K562 (cell line): Measurements from ENCODE around the gene EFCAB12. TPM values are rescaled to one million over a fixed set of nuclear protein-coding genes. Genes with fewer than 3 reads are reported as not detected.

Experiments
- KDM2B ChIP-seq: fragments of 250-450 bp; sonication (Bioruptor Pico); IDR thresholded peaks from 2 replicates; pipeline ENCODE4 v1.8.0; 2021; ENCODE audit warnings: mild to moderate bottlenecking, moderate library complexity
- MAFK ChIP-seq: IDR thresholded peaks from 2 replicates; pipeline ENCODE4 v1.6.1; 2011; ENCODE audit warnings: low read length, improper control_type of control experiment
- PRDM10 ChIP-seq: fragments of 450-650 bp; IDR thresholded peaks from 2 replicates; pipeline ENCODE4 v1.6.1; 2018; ENCODE audit not compliant: partially characterized antibody
- PURB ChIP-seq: sonication (generic); formaldehyde crosslinking; IDR thresholded peaks from 2 replicates; pipeline ENCODE4 v1.9.0; 2021; ENCODE audit warnings: low read depth, mild to moderate bottlenecking, missing genetic modification reagents
- SUPT5H ChIP-seq: fragments of 450-650 bp; IDR thresholded peaks from 2 replicates; pipeline ENCODE4 v1.6.1; 2016
- TAF15 ChIP-seq: fragments of 200-400 bp; formaldehyde crosslinking; IDR thresholded peaks from 2 replicates; pipeline ENCODE4 v1.6.1; 2017; ENCODE audit warnings: mild to moderate bottlenecking, low read depth, low read length, moderate library complexity
- TEAD4 ChIP-seq, 2 experiments: sonication (generic) in 1 of 2; formaldehyde crosslinking in 1 of 2; IDR thresholded peaks; 2 replicates each; pipeline versions ENCODE4 v1.6.1 to v1.8.0; 2012 to 2022; ENCODE audit warnings: borderline replicate concordance in 1 of 2, inconsistent platforms in 1 of 2, low read length in 1 of 2, mild to moderate bottlenecking in 1 of 2, missing genetic modification reagents in 1 of 2
- ZNF197 ChIP-seq: fragments of 200-800 bp; sonication (Bioruptor generic); IDR thresholded peaks from 2 replicates; pipeline ENCODE4 v1.6.1; 2016; ENCODE audit warnings: low read depth, missing genetic modification characterization, missing compliant biosample characterization
- ZNF274 ChIP-seq: IDR thresholded peaks from 2 replicates; pipeline ENCODE4 v1.6.1; 2011; ENCODE audit warnings: low read depth, mild to moderate bottlenecking, low read length, moderate library complexity, borderline replicate concordance
- ZNF277 ChIP-seq: fragments of 250-450 bp; sonication (Bioruptor Pico); IDR thresholded peaks from 2 replicates; pipeline ENCODE4 v1.8.0; 2022; ENCODE audit warnings: inconsistent platforms, mild to moderate bottlenecking, moderate library complexity, borderline replicate concordance
- ZNF398 ChIP-seq: fragments of 250-450 bp; sonication (Bioruptor Pico); IDR thresholded peaks from 2 replicates; pipeline ENCODE4 v1.8.0; 2021; ENCODE audit warnings: moderate library complexity, mild to moderate bottlenecking, inconsistent platforms
- ZNF785 ChIP-seq: fragments of 250-450 bp; sonication (Bioruptor Pico); IDR thresholded peaks from 2 replicates; pipeline ENCODE4 v1.4.0; 2020; ENCODE audit warnings: mild to moderate bottlenecking
- polyA plus RNA-seq, 8 experiments: library from polyadenylated mRNA; depleted of rRNA in 4 of 8; stranded (reverse) in 5 of 8; unstranded in 3 of 8; fragments of >200 nt; fragmentation: Nextera tagmentation in 2 of 8; fragmentation: Illumina TruSeq in 1 of 8; extraction: Ambion mirVana in 2 of 8; extraction: Trizol in 1 of 8; gene quantifications; 2 replicates each; pipeline versions ENCODE4 v1.2.1 to v1.2.3, GENCODE V29; 2011 to 2014; ENCODE audit warnings: inconsistent platforms in 1 of 8, missing spikeins in 1 of 8
- total RNA-seq, 7 experiments: library from RNA; depleted of rRNA in 6 of 7; stranded (reverse); fragments of >200 nt in 6 of 7; fragmentation: Illumina TruSeq in 2 of 7; extraction: Trizol in 2 of 7; gene quantifications; 2 replicates each; pipeline versions ENCODE4 v1.2.1 to v1.2.3, GENCODE V29; 2011 to 2021; ENCODE audit warnings: low replicate concordance in 1 of 7
- TF ChIP-seq, protein P1 (sequence below): fragments of 450-650 bp; conservative IDR thresholded peaks from 2 replicates; pipeline ENCODE4 v1.6.1; 2016; ENCODE audit warnings: missing genetic modification characterization, low read depth, mild to moderate bottlenecking, control low read depth, missing compliant biosample characterization
- TF ChIP-seq, protein P2 (sequence below): sonication (generic); formaldehyde crosslinking; IDR thresholded peaks from 2 replicates; pipeline ENCODE4 v1.8.0; 2022; ENCODE audit warnings: mild to moderate bottlenecking, missing genetic modification reagents
- TF ChIP-seq, protein P3 (sequence below): fragments of 450-650 bp; formaldehyde crosslinking; IDR thresholded peaks from 2 replicates; pipeline ENCODE4 v1.4.0; 2020; ENCODE audit warnings: mild to moderate bottlenecking, mixed read lengths

Gene EFCAB12
- total and polyA plus RNA-seq, 9 of the 15 experiments (the other 6 are each of a cell fraction or from before 2014, with no cell fraction given): 0.08 to 0.95 (median 0.56) TPM; not detected in 1

DNA sequence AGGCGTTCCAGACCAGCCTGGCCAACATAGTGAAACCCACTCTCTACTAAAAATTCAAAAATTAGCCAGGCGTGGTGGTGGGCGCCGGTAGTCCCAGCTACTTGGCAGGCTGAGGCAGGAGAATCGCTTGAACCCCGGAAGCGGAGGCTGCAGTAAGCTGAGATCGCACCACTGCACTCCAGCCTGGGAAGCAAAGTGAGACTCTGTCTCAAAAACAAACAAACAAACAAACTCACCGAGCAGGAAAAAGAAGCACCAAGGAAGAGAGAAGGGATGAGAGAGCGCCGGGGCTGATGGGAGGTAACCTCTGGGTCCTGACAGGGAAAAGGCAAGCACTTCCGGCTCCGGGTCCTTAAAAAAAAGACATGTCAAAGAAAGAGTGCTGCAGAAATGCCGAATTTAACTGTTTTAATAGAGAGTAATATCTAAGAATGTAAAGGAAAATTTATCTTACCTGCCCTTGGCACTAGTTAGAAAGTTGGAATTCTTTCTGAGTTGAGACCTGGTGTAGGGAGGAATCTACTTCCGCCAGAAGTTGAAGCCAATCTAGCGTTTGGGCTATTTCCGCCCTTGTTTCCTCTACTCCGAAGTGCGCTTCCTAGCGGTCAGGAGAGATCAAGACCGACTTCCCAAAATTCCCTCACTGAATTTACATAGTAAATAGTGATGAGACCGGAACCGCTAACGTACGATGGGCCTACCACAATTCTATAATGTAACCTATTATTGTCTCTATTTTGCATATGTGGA lies 29.1 kb downstream of the EFCAB12 start (continued):
- TF ChIP-seq ZNF277 (CRISPR knock-in tag) (no peak), ZNF785 (CRISPR knock-in tag) (no peak), PURB (CRISPR knock-in tag) (no peak), TAF15 (no peak), ZNF398 (CRISPR knock-in tag) (no peak), SUPT5H (peak; percentile 65), KDM2B (CRISPR knock-in tag) (no peak), TEAD4 (IDR thresholded peaks at IDR 0.05; ENCODE audit: low read length) (peak; percentile 73), TEAD4 (CRISPR knock-in tag; IDR thresholded peaks at IDR 0.05; ENCODE audit: borderline replicate concordance) (no peak), MAFK (no peak), PRDM10 (peak; percentile 23), ZNF274 (no peak), ZNF197 (CRISPR knock-in tag) (peak; percentile 79; the same call in 1 of the 2 replicates)
- TF ChIP-seq, protein P1, sequence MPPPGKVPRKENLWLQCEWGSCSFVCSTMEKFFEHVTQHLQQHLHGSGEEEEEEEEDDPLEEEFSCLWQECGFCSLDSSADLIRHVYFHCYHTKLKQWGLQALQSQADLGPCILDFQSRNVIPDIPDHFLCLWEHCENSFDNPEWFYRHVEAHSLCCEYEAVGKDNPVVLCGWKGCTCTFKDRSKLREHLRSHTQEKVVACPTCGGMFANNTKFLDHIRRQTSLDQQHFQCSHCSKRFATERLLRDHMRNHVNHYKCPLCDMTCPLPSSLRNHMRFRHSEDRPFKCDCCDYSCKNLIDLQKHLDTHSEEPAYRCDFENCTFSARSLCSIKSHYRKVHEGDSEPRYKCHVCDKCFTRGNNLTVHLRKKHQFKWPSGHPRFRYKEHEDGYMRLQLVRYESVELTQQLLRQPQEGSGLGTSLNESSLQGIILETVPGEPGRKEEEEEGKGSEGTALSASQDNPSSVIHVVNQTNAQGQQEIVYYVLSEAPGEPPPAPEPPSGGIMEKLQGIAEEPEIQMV: no peak
- TF ChIP-seq, protein P2, sequence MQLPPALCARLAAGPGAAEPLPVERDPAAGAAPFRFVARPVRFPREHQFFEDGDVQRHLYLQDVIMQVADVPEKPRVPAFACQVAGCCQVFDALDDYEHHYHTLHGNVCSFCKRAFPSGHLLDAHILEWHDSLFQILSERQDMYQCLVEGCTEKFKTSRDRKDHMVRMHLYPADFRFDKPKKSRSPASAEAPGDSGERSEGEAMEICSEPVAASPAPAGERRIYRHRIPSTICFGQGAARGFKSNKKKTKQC (CRISPR knock-in tag): 0 out of 2 replicates have a peak, but pooled peaks have one; percentile 68
- TF ChIP-seq, protein P3, sequence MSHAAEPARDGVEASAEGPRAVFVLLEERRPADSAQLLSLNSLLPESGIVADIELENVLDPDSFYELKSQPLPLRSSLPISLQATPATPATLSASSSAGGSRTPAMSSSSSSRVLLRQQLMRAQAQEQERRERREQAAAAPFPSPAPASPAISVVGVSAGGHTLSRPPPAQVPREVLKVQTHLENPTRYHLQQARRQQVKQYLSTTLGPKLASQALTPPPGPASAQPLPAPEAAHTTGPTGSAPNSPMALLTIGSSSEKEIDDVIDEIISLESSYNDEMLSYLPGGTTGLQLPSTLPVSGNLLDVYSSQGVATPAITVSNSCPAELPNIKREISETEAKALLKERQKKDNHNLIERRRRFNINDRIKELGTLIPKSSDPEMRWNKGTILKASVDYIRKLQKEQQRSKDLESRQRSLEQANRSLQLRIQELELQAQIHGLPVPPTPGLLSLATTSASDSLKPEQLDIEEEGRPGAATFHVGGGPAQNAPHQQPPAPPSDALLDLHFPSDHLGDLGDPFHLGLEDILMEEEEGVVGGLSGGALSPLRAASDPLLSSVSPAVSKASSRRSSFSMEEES (CRISPR knock-in tag): no peak
